Ovary (tissue), 3 donors: ENCODE measurements around the gene NKIRAS2.

Experiments used
- CTCF ChIP-seq, 3 donors: fragments of 450-650 bp in 2 of 3; fragments of 200-600 bp in 1 of 3; IDR thresholded peaks; one replicate each; pipeline versions ENCODE4 v1.5.1 to v1.8.0; 2016 to 2022; ENCODE audit warnings: antibody characterized with exemption in 3 of 3, mild to moderate bottlenecking in 1 of 3
- EP300 ChIP-seq: sonication (generic); formaldehyde crosslinking; IDR thresholded peaks from one replicate; pipeline ENCODE4 v1.6.1; 2017; ENCODE audit warnings: antibody characterized with exemption
- POLR2A ChIP-seq: fragments of 450-650 bp; IDR thresholded peaks from one replicate; pipeline ENCODE4 v1.6.1; 2017; ENCODE audit warnings: antibody characterized with exemption, mild to moderate bottlenecking, moderate library complexity
- donor health status: DM: no; HTN: no; CAD: no.

GRCh38 chr17:42071810-42072209 is 51.9 kb downstream of the NKIRAS2 start:
- TF ChIP-seq CTCF (IDR thresholded peaks at IDR 0.05), result no peak
- TF ChIP-seq POLR2A, result no peak
- TF ChIP-seq EP300, result no peak
